ENCODE data around the gene PPAN.

PPAN gene

DNA sequence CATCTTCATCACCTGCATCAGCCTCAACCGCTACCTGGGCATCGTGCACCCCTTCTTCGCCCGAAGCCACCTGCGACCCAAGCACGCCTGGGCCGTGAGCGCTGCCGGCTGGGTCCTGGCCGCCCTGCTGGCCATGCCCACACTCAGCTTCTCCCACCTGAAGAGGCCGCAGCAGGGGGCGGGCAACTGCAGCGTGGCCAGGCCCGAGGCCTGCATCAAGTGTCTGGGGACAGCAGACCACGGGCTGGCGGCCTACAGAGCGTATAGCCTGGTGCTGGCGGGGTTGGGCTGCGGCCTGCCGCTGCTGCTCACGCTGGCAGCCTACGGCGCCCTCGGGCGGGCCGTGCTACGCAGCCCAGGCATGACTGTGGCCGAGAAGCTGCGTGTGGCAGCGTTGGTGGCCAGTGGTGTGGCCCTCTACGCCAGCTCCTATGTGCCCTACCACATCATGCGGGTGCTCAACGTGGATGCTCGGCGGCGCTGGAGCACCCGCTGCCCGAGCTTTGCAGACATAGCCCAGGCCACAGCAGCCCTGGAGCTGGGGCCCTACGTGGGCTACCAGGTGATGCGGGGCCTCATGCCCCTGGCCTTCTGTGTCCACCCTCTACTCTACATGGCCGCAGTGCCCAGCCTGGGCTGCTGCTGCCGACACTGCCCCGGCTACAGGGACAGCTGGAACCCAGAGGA, 7.9 kb downstream of the PPAN start:
- no peak for DNase-seq (ENCODE audit: low read depth)

DNA sequence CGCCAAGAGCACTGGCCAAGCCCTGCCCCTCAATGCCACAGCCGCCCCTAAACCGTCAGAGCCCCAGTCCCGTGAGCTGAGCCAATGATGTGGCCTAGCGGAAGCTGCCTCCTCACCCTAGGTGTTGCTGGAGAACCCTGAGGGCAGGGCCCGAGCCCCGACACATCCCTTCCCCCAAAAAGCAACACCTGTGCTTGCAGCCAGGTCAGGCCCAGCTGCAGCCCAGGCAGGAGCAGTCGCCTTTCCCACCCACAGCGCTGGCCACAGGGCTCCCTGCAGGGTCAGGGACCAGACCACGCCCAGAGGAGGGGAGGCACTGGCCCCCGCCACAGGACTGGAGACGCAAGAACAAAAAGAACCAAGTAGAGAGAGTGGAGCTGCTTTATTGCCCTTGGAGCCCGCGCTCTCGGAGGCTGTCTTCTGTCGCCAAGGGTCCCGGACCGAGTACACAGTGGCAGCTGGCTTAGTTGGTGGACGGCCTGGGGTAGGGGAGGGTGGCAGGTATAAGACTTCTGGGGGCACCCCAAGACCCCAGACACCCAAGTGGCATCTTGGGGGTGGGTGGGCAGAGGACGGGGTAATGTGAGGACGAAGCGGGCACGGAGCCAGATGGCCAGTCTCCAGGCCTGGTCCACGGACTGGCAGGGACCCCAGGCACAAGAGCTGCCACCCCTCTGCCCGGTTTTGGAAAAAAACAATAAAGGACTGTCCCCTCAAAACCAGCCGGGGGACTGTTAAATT, 8.7 kb downstream of the PPAN start:
- no peak for DNase-seq (ENCODE audit: low read depth)

DNA sequence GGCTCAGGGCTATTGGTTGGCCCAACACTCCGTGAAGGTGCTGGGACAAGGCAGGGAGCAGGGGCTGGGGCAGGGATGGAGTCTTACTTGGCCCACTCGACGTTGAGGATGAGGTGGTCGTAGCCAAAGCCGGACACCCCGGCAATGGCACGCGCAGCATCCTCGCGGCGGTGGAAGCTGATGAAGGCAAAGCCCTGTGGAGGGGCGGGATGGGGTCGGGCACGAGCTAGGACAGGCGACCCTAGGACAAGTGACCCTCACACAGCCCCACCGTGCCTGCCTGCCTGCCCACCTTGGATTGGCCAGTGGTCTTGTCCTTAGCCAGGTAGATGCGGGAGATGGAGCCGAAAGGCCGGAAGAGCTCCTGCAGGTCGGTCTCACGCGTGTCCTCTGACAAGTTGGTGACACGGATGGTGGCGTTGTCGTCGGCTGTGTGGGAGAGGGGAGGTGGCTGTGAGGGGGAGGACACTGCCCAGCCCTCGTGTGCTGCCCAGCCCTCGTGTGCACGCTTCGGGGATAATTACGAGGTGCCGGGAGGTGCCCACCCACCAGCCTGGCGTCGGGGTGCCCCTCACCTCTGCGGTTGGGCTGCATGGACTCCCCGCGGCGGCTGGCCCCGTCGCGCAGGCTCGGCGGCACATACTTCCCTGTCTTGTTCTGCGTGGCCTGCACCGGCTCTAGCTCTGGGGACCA, 9.4 kb downstream of the PPAN start:
- no peak for DNase-seq (ENCODE audit: low read depth)

DNA sequence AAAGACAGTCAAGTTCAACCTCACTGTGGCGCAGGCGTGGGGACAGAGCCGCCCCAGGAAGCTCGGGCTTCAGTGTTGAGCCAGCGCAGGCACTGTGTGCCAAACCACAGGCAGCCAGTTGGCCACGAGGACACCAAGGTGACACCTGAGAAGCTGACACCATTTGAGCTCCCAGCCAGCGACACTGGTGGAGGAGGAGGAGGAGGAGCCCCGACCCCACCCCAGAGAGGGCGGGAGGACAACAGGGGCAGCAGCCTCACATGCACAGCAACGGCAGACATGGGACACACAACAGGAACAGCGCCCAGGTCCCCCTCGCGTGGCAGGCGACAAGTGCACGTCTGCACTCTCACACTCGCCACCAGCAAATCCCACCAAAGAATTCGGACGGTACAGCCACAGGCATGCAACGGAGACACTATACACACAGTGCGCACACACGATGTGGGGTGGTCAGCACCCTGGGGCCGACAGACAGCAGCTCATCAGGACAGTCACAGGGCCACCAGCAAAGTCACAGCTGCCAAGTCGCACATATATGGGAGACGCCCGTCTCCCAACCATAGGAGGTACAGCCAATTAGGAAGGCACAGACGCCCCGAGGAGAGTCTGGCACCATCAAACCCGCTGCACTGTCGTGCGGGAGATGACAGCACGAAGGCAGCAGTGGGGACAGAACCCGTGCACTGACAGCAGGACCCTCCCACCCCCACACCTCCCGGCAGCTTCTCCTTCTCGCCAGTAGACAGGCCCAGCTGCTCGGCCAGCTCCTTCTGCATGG, 10.1 kb downstream of the PPAN start:
- DNase-seq (ENCODE audit: low read depth): no peak

DNA sequence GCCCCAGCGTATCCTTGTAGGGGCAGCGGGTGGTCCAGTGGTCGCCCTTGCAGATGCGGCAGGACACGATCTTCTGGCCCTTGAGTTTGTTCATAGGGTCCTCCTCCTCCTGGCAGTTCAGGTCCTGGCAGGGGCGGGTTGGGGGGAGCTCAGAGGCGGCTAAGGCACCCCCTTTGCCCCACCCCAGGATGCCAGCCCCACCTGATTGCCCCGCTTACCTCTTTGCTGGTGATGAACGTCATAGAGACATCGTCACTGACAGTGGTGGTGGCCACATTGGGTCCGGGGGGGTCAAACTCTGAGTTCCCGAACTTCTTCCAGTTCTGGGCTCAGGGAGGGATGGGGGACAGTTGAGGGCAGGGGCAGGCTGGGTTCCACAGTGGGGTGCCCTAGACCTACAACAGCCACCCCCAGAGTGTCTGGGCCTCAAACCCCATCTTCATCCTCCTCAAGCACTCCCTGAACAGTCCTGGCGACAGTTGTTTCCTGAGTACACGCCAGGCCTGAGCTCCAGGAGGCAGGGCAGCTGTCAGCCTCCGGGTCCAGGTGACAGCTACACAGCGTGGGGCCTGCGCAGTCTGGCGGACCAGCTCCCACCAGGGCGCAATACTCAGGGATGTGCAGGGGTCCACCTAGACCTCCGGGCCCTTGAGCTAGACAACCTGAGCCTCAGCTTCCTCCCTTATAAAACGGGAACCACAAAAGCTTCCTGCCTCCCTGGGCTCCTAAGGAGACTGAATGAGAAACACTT, 10.9 kb downstream of the PPAN start:
- DNase-seq (ENCODE audit: low read depth): no peak

DNA sequence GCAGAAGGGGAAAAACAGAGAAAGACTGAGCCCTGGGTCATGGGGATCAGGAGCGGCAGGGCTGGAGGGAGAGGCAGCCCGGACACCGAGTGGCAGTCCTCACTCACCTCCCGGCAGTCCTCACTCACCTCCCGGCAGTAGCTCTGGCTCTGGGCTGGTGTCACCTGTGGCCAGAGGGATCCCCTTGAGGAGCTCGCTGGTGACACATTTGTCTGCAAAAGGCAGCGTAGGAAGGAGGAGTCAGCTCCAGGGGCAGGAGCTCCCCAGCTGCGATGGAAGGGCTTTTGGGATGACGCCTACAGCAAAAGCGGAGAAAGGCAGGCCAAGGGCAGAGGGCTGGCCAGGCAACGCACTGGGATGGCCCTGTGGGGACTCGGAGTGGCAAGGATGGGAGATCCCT, 12.8 kb downstream of the PPAN start:
- no peak for DNase-seq (ENCODE audit: low read depth)

DNA sequence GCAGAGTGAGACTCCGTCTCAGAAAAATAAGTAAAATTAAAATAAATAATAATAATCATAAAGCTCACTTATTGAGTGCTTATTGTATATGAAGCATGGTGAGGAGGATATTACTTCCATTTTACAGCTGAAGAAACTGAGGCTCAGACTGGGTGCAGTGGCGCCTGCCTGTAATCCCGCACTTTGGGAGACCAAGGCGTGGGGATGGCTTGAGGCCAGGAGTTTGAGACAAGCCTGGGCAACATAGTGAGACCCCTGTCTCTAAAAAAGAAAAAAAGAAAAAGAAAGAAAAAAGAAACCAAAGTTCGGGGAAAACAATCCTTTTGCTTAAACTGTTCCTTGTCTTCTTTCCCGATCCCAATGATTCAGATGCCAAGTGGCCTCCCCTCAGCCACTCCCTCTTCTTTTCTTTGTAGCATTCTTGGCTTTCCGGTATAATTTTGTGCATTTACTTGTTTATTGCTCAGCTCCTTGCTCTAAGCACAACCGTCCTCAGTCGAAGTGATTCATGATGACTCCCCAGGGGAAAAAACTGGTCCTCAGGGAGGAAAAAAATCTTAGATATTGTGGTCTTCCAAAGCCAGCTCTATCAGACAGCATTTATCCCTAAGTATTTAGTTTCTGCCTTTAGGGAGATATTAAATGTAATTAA, 14.5 kb downstream of the PPAN start:
- DNase-seq (ENCODE audit: low read depth): no peak

DNA sequence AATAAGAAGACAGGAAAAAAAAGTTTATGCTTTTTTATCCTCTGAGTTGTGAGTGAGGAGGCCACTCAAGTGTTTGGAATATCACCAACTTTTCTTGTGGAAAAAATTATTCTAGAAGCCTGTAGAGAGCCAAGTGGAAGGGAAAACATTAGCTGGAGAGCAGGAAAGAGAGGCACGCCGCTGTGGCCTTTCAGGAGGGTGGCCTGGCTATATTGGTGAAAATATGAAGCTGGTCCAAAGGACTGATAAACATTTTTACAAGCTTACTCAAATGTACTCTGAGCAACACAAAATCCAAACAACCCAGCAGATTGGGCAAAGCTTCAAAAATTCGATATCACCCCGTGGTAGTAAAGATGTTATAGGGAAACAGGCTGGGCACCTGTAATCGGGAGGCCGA, 15.9 kb downstream of the PPAN start:
- no peak for DNase-seq (ENCODE audit: low read depth)

DNA sequence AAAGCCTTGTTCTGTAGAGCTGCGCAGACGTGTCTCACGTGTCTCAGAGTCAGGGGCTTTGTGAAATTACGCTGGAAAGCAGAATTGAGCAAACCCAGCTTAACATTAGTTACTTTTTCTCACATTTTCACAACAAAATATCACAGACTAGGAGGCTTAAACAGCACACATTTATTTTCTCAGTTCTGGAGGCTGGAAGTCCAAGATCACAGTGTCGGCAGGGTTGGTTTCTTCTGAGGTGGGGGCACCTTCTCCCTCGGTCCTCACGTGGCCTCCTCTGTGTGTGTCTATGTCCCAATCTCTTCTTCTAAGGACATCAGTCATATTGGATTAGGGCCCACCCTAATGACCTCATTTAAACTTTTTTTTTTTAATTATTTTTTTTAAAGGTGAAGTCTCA, 18.3 kb downstream of the PPAN start:
- DNase-seq (ENCODE audit: low read depth): no peak

DNA sequence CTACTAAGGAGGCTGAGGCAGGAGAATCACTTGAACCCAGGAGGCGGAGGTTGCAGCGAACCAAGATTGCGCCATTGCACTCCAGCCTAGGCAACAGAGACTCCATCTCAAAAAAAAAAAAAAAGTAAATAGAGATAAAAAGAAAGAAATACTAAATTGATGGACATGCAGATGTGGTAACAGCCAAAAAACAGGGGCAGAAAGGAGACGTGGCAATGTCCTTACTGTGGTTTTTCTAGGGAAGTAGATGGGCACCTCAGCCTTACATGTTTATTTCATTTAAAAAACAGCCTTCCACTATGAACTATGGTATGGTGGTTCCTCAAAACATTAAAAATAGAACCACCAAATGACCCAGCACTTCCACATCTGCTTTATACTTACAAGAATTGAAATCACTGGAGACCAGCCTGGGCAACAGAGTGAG, 20.1 kb downstream of the PPAN start:
- DNase-seq (ENCODE audit: low read depth): no peak

DNA sequence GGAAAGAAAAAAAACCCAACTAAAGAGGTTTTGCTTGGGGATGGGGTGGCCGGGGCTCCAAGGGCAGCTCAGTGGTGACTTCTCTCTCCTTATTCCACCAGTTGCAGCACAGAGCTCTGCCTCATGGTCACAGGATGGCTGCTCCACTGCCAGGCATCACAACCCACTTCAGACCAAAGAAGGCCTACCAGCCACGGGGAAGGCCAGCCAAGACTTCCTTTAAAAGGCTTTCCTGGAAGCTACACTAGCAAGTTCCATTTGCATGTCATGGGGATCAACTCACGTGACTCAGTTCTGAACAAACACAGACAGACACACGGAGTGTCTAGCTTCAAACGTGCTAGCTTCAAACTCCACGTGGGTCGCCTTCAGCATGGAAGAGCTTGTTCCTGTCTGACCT, 26.7 kb downstream of the PPAN start:
- no peak for DNase-seq (ENCODE audit: low read depth)

DNA sequence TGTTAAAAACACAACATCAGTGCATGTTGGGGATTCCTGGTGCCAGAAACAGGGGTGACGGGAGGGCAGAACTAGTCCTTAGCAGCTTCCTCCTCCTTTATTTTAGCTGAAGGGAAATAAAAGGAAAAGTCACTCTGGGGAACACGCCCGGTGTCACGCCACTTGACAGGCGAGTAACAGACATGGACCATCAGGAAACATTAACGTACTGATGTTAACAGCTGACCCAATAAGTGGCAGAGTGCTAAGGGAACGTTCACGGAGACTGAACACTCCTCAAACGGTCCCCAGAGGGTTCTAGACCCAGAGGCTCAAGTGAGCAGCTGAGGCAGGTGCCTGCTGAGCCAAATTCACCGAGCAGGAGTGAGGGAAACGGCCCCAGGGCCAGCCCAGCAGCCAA, 27.4 kb downstream of the PPAN start:
- DNase-seq (ENCODE audit: low read depth): no peak

DNA sequence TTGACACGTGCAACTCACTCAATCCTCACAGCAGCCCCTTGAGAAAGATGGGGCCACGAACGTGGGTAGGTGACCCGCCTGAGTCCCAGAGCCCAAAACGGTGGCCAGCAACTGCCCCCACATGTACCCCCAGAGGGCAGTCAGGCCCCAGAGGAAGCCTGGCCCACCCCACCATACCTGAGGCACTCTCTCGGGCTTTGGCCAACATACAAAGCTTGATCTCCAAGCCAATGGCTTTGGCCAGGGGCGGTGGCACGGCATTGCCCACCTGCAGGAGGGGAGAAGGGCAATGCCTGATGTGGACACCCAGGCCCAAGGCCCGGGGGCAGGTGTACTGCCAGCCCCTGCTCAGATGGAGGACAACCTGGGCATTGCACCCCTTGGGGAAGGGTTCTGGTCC, 27.9 kb downstream of the PPAN start:
- DNase-seq (ENCODE audit: low read depth): no peak

DNA sequence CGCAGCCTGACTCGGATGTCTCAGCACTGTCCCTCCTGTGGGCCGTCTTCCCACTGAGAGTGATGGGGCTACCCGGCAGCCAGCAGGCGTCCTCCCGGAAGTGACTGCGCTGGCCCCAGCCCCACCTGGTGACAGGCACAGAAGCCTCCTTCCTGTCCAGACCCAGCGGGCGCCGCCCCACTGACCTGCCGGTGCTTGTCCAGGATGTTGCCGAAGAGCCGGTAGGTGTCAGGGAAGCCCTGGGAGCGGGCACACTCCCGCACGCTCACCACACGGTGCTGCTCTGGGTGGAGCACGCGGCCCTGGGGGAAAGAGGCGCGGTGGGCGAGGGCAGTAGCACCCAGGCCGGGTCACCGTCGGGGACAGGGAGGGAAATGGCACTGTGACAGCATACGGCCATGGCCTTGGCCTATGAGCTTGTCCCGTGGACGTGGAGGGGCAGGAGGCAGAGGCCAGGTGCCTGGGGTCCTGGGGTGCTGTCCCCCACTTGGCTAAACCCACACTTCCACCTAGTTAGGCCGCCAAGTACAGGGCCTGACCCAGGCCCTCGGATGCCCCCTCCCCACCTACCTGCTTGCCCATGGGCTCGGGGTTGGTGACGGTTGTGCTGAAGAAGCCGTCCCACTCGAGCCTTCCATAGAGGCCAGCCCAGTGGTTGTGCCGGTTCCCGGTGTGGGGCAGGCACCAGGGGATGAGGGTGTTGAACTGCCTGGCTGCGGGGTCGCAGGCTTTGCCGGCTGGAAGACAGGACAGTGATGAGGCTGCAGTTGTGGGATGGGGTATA, 29.6 kb downstream of the PPAN start:
- DNase-seq (ENCODE audit: low read depth): no peak

DNA sequence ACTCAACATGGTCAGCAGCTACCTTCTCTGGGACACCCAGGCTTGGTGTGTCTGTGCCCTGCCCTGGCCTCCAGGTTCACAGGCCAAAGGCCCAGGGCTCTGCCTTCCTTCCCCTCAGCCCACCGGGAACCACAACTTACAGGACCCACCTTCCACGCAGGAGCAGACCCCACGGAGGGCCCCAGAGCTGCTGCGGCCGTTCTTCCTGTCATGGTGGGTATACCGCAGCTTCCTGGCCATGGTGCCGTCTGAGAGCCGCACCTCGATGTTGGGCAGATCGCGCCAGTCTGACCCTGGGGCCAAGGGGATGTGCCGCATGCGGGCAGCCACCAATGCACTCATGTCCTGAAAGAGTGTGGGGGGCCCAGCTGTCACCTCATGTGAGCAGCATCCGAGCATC, 30.8 kb downstream of the PPAN start:
- DNase-seq (ENCODE audit: low read depth): no peak

DNA sequence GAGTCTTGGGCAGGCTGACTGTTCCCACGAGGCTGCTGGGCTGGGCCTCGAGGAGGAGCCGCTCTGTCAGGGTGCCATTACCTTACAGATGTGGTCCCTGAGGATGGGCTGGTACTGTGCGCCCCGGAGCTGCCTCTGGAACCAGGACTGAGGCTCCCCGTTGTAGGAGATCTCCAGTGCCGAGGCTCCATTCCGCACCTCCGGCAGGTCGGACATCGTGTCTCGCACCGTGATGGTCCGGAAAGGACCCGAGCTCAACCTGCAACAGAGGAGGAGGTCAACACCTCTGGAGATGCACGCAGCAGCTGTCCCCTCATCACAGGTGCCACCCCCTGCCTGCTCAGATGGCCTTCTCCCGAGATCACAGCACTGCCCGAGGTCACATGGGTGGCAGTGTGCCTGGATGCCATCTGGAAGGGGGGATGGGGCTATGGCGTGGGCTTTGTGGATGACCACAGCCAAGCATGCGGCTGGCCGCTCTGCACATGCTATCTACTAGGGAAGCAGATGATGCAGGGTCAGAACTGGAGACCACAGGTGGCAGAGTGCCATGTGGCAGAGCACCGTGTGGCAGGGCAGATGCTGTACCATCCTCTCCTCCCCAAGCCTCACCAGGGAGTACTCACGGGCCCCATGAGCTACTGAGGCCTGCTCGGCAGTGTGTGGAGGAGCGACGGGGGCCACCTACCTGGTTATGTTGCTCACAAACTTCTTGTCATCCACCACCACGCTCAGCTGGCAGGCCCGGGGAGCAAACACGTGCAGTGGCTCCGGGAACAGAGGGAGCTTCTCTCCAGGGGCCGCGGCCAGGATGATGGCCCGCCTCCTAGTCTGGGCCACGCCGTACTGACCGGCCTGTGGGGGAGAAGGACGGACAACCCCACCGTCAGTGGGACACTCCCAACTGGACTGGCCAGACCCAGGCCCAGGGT, 31.9 kb downstream of the PPAN start:
- no peak for DNase-seq (ENCODE audit: low read depth)

DNA sequence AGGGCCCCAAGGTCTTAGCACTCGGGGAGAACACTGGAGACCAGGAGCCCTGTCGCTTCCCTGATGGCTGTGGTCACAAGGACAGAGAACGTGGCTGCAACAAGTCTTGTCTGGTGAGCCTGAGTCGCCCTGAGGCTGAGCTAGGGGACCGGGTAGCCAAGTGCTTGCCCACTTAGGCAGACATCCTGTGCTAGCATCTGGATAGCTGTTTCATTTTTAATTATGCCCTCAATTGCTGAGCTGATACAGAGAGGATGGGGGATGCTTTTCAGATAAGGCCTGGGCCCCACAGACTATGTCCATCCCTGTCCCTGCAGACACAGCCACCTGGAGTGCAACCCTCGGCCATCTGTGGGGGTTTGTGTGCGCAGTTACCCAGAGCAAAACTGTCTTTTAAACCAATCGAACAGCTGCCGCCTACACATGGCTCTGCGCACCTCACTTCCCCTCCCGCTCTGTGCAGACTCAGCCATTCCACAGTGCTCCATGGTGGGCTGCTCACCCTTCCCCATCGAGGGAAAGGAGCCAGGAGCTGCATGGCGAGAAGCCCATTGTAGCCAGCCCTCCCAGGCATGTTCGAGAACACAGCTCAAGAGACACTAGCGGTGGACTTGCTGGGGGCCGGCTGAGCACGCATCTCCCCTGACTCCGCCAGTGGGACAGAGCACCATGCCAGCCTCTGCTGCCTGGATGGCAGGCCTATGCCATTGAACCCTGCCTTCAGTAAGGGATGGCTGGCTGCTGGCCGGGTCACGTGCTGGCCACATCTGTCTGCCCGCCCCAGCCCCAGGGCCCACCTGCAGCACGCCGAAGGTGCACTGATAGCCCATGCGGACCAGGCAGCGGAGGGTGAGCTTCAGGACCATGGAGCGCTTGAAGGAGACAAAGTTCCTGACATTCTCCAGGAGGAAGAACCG, 33.0 kb downstream of the PPAN start:
- no peak for DNase-seq (ENCODE audit: low read depth)

DNA sequence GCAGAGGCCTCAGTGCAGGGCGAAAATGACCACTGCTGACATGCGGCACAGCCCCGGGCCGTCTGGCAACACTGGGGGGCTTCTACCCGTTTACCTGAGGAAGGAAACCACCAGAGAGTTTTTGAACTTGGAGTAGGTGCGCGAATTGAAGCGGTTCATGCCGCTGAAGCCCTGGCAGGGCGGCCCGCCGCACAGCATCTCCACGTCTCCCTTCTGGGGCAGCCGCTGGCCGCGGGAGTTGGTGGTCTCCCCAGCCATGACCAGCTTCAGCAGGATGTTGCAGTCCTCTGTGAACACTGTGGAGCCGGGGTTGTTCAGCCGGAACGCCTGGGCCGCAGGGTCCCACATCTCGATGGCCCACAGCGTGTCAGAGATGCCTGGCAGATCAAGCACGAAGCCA, 33.8 kb downstream of the PPAN start:
- no peak for DNase-seq (ENCODE audit: low read depth)

All from CMK (cell line).